Measurements from ENCODE around the gene SH2D3C. TPM values are rescaled to one million over a fixed set of nuclear protein-coding genes. Genes with fewer than 3 reads are reported as not detected.

Gene SH2D3C
- total RNA-seq (2014; rRNA removed; shearing (Covaris generic)) = not detected in 2 replicates
- polyA plus RNA-seq (2015; cell fraction: cytosol; rRNA removed) = 0.02 TPM in 1 of 2 replicates, not detected in the other
- not detected in 2 replicates for polyA plus RNA-seq (2015; cell fraction: nucleus; rRNA removed)

- DNase-seq (ENCODE audit: low read depth) = no peak
Observed at GRCh38 chr9:127778280-127779135, at the start of gene SH2D3C. Gene SH2D3C, minus strand, starts transcription at chr9:127778666. Its CDS starts 39 bp downstream, at chr9:127778627.

GRCh38 chr9:127826253-127826913, 47.9 kb upstream of the SH2D3C start:
- DNase-seq (ENCODE audit: low read depth) = no peak

DNA sequence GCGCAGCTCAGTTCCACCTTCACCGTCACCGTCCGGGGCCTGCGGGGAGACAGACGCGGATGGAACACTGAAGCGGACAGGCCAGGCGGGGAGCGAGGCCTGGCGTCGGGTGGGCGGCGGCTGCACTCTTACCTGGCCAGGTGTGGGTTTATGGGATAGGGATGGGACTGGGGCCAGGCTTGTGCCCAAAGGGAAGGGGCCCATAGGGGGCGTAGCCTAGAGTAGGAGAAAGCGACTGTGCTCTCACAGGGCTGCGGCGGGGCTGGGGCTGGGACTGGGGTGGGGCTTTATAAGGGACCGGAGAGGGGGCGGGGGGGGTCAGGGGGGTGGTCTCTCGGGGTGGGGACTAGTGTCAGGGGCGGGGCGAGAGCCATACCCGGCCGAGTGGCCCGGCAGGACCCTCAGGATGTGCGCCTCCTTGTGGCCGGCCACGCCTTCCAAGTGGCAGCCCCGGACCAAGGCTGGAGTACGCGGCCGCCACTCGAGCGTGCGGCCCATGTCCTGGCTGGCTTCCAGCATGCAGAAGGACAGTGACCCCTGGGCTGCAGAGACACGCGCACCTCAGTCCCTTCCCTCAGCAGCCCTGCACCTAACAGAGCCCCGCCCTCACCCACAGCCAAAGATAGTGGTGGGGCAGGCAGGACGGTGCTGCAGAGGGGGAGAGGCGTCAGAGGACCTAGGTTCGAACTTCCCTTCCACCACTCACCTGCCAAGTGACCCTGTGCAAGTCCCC, 47.0 kb upstream of the SH2D3C start:
- no peak for DNase-seq (ENCODE audit: low read depth)

DNA sequence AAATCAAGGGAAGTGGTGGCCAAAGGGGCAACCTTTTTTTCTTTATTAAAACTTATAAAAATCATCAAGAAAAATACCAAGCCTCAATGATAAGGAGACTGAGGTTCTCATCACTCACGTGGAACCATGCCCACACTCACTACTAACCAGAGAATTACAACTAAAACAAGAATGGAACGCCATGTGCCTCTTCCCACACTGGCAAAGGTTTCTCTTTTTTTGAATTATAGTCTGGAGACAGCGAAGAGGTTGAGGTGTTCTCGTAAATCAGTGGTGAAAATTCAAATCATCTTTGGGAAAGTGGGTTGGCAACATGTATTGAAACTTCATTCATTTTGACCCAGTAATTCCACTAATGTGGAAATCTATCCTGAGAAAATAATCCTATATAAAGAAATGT, 43.6 kb upstream of the SH2D3C start:
- DNase-seq (ENCODE audit: low read depth) = no peak

- no peak for DNase-seq (ENCODE audit: low read depth)
Observed at GRCh38 chr9:127818574-127818973, 40.1 kb upstream of the SH2D3C start.

- no peak for DNase-seq (ENCODE audit: low read depth)
Observed at GRCh38 chr9:127817881-127818434, 39.5 kb upstream of the SH2D3C start.

GRCh38 chr9:127816728-127817127, 38.3 kb upstream of the SH2D3C start:
- DNase-seq (ENCODE audit: low read depth) = no peak

GRCh38 chr9:127816362-127816725, 37.9 kb upstream of the SH2D3C start:
- DNase-seq (ENCODE audit: low read depth) = no peak

GRCh38 chr9:127815512-127816361, 37.3 kb upstream of the SH2D3C start:
- no peak for DNase-seq (ENCODE audit: low read depth)

GRCh38 chr9:127814619-127815511, 36.4 kb upstream of the SH2D3C start:
- DNase-seq (ENCODE audit: low read depth) = no peak

DNA sequence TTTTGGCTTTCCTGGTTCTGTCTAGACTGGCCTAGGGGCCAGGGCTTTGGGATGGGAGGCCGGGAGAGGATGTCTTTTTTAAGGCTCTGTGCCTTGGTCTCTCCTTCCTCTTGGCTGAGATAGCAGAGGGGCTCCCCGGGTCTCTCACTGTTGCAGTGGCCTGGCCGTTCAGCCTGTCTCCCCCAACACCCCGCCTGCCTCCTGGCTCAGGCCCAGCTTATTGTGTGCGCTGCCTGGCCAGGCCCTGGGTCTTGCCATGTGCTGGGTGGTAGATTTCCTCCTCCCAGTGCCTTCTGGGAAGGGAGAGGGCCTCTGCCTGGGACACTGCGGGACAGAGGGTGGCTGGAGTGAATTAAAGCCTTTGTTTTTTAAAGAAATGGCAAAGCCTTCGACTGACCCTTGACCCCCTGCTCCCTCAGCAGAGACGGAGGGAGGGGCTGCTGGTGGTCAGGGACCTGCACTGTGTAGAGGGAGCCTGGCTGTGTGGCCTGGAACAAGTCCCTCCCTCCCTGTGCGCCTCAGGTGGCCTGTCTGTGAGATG, 35.3 kb upstream of the SH2D3C start:
- no peak for DNase-seq (ENCODE audit: low read depth)

- no peak for DNase-seq (ENCODE audit: low read depth)
Observed at GRCh38 chr9:127812936-127813675, 34.6 kb upstream of the SH2D3C start.

DNA sequence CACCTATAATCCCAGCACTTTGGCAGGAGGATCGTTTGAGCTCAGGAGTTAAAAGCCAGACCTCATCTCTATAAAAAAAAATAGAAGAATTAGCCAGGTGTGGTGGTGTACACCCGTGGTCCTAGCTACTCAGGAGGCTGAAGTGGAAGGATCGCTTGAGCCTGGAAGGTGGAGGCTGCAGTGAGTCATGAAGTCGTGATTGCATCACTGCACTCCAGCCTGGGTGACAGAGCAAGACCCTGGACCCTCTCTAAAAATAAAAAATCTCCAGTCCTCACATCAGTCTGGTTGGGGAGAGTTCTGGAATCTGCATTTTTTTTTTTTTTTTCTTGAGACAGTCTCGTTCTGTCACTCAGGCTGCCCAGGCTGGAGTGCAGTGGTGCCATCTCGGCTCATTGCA, 33.5 kb upstream of the SH2D3C start:
- DNase-seq (ENCODE audit: low read depth) = no peak

- no peak for DNase-seq (ENCODE audit: low read depth)
Observed at GRCh38 chr9:127810378-127811187, 32.1 kb upstream of the SH2D3C start.

DNA sequence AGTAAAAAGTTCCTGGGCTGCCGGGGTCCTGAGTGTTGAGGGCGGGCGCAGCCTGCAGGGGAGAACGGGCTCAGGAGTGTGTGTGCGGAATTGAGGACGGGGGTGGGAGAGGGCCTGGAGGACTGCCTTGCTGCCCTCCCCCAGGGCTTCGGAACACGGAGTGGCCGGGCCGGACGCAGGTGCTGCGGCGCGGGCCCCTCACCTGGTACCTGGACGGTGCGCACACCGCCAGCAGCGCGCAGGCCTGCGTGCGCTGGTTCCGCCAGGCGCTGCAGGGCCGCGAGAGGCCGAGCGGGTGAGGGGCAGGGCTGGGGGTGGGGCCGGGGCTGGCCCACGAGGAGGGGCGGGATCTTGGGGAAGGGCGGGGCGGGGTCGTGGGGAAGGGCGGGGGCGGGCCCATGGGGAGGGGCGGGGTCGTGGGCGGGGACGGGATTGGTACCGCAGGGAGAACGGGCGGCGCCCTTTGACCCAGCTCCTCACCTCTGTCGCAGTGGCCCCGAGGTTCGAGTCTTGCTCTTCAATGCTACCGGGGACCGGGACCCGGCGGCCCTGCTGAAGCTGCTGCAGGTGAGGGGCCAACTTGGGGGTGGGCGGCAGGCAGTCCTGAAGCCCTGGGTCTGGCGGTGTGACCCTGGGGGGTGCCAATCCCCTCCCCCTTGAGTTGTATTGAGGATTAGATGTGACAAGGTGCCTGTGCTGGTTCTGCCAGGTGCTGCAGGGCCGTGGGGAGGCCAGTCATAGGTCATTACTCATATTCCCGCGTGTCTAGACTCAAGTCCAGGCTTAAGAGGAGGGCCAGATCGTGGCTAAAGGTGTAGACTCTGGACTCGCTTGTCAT, 31.3 kb upstream of the SH2D3C start:
- no peak for DNase-seq (ENCODE audit: low read depth)

DNA sequence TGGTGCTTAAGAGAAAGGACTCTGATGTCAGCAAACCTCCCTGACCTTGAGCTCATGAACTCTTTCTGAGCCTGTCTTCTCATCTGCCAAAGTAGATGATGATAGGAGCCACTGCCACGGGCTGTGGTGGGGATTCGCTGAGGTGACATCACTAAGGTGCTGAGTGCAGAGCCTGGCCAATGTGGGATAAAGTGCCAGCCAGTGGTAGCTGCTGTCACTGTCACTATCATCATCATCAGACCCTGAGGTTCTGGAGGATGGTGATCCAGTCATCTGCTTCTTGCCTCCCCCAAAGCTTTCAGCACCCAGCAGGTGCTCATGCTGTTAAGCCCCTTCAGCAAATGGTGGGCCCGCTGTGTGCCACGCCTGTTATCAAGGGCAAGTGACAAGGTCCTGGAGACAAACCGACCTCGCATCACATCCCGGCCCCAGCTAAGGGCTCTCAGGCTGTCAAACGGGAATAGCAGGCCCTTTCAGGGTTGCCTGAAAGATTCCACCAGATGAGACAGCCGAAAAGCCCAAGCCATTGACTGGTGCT, 30.6 kb upstream of the SH2D3C start:
- DNase-seq (ENCODE audit: low read depth) = no peak
